ENCODE data around the gene ADAMTS7.
A peak's percentile ranks its signal among the peaks of the same experiment; 100 is the strongest.
"Not testable (repeated sequence)": the region's sequence is repeated elsewhere in the genome, so short reads cannot be mapped to it uniquely, and the experiment has no call there.

ADAMTS7 gene

DNA sequence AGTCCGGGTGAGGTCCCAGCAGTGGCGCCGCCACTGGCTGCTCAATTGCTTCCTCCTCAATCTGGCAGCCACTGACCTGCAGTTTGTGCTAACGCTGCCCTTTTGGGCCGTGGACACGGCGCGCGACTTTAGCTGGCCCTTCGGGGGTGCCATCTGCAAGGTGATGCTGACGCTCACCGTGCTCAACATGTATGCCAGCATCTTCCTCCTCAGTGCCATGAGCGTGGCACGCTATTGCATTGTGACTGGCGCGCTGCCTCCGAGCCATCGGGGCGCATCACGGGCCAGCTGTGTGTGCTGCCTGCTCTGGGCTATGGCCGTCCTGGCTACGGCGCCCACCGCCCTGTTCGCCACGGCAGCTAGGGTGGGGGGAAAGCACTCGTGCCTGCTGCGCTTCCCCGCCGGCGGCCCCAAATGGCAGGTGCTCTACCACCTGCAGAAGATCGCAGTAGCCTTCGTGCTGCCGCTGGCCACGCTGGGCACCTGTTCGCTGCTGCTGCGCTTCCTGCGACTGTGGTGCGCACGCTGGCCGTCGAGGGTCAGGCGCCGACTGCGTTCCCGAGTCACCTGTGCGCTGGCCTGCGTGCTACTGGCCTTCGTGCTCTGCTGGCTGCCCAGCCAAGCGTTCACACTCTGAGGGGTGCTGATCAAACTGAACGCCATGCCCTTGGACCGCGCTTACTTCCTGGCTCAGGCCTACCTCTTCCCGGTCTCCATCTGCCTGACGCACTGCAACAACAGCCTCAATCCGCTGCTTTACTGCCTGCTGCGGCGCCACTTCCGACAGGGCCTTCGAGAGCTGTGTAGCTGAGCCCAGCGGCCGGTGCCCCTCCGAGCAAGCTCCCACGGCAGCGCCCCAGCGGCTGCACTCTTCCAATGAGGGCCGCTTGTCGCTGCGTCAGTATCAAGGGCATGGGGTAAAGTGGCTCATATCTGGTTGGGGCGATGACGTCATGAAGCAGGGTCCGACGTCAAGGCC, 20.3 kb upstream of the ADAMTS7 start:
- no peak for DNase-seq (ENCODE audit: low read depth in 2 of 2)

DNA sequence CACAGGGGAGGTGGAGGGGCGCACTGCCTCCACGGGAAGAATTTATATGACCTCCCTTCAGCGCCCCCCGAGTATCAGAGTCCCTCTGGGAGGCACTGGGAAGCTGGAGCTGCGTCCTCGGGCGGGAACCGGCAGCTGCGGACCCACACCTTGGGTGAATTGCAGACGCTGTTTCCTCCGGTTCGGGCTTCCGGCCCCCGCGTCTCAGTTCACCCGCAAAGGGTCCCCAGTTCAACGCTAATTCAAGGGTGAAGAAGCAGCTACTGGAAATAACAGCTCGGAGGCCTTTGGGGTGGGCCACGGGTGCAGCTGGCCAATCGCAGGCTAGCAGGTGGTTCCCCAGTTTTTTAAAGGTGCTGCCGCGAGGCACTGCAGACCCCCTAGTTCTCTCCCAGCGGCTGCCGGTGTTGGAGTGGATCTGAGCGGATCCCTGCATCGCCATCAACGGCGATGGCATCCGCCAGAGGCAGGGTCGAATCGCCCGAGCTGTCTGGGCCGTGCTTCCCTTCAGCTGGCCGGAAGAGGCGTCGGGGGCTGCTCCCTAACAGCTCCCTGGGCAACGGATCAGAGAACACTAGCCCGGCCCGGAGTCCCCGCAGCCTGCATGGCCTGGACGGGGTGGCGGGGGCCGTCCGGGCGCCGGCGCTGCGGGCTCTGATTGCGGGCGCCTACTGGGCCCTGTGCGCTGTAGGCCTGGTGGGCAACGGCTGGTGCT, 19.4 kb upstream of the ADAMTS7 start:
- DNase-seq (ENCODE audit: low read depth in 2 of 2) = no peak

DNA sequence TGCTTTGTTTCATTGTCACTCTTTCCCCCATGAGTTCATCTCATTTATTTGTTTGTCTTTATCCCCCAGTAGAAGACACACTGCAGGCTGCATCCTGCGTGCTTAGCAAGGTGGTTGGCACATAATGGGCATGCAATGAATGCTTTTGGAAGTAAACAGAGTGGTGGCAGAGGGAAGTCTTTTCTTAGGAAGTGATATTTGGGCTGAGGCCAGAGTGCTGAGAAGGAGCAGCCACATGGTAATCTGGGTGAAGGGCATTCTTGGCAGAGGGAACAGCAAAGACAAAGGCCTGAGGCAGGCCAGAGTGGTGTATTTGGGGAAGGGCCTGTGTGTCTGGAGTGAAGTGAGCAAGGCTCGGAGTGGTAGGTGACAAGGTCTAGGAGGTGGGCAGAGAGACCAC, 17.7 kb upstream of the ADAMTS7 start:
- no peak for DNase-seq (ENCODE audit: low read depth in 2 of 2)

DNA sequence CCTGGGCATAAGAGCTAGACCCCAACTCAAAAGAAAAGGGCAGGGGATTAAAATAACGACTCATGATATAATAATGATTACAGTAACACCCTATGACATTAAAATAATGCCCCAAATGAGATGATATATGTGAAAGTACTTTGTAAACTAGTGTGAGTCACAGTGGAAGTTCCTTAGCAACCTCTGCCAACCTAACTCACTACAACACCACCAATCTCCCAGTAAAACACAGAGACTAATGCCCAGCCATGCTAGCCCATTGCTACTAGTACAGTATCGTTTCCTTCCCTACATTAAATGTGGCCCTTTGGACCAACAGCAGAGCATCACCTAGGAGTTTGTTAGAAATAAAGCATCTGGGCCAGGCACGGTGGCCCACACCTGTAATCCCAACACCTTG, 11.2 kb upstream of the ADAMTS7 start:
- no peak for DNase-seq (ENCODE audit: low read depth in 2 of 2)

DNA sequence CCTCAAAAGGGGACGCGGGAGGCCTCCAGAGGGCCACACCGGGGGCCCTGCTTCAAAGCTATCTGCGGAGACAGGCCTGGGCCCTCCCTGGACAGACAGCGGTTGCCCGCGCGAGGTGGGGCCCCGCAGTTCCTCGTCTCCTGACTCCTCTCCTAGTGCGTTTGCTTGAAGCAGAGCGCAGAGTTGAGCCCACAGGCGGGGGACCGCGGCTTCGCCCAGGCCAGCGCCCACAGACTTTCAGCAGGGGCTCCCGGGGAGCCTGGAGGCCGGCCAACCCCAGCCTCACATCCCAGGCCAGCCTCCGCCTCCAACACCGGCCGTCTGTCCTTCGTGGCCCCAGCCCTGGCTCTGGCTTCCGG, 540 bp upstream of the ADAMTS7 start:
- no peak for DNase-seq (ENCODE audit: low read depth in 2 of 2)

DNA sequence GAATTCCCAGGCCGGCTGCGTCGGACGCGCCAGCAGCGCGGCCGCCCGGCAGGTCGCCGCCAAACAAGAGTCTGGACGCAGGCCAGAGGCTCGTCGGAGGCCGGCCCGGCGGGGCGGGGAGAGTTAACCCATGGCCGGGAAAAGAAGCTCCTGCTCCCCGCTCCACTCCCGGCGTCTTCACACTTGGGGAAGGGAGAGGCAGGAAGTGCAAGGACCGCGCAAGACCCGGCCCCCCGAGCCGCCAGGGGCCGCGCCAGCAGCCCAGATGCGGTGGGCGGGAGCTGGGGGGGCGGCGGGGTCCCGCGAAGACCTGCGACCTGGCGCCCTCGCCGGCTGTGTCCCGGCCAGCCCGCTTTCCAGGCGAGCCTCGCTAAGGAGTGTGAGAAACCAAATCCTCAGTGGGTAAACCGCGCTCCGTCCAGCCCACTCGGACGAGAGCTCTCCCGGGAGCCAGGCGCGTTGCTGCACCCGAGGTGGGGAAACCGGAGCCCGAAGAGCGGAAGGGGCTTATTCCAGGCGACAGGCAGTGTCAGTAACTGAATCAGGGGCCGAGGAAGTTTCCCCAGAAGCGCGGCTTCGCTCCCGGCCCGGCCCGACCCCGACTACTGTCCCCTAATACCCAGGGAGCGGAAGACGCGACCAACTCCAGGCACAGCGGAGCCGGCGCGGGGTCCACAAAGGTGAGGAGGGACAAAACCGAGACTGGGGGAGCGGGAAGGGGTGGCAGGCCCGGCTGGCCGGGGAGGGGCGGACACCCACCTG, 721 bp downstream of the ADAMTS7 start:
- DNase-seq (ENCODE audit: low read depth in 2 of 2) = no peak

DNA sequence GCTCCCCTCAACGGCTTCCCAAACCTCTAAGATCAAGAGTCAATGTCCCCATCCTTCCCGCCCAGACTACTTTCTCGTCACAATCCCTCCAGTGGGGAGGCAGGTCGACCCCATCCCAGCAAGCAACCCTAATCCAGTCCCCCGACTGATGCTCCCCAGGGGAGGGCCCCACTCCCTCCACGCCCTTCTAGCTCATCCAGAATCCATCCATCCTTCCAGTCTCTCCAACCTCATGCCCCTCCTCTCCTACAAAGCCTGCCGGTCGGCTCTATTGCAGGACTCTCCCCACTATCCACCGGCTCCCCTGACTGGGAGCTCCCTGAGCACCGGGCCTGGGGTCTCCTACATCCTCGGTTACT, 1.3 kb downstream of the ADAMTS7 start:
- DNase-seq (ENCODE audit: low read depth in 2 of 2) = no peak

DNA sequence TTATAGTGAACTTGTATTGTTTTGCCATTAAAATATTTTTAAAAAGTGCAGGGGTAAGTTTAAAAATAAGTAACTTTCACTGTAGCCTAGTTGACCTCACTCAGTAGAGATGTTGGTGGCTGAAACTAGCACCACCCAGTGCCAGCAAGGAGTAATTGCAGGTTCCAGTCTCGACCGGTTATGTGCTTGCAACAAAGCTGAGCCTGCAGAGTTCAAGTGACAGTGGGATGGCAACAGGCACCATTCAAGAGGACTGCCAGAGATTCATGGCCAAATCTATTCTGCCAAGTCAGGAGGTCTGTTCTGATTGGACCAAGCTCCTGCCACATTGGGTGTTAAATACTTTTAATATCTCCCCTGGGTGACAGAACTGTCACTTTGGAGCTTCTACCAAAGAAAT, 2.7 kb downstream of the ADAMTS7 start:
- no peak for DNase-seq (ENCODE audit: low read depth in 2 of 2)

DNA sequence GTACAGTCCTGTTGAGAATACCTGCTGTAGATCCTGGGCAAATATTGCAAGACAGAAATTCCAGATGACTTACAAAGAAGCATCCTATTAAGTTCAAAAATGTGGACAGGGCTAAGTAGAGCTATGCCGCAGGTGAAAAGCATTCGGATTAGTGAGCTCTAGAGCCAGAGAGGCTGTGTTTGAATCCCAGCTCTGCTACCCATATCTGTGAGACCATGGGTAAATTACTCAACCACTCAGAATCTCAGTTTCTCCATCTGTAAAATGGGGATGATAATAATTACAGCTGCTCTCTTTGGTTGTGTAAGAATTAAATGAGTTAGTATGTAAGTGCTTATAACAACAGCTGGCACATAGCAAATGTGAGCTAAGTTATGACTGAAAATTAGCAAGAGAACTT, 3.9 kb downstream of the ADAMTS7 start:
- no peak for DNase-seq (ENCODE audit: low read depth in 2 of 2)

DNA sequence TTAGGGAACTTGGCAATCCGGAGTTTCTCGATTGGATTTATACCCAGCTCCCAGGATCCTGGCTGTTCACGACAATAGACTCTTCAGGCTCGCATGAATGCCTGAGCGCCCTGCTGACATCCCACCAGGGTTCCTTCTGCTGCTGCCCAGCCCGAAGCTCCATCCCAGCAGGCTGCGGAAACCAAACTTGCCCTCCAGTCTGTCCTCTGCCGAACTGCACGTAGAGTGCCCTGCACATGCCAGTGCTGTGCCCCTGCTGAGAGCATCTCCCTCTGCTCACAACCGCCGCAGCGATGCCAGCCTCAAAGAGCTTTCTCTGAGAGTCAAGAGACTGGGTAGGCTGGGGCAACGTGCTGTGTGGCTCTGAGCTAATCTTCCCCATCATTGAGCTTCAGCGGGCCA, 6.9 kb downstream of the ADAMTS7 start:
- no peak for DNase-seq (ENCODE audit: low read depth in 2 of 2)

DNA sequence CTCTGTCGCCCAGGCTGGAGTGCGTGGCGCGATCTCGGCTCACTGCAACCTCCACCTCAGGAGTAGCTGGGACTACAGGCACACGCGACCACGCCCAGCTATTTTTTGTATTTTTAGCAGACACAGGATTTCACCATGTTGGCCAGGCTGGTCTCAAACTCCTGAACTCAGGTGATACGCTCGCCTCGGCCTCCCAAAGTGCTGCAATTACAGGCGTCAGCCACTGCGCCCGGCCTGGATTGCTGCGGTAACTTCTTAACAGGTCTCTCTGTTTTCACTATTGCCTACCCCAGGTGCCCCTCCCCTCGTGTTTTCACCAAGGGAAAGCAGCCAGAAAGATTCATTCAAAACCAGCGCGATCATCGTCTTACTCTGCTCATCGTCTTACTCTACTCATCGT, 10.5 kb downstream of the ADAMTS7 start:
- DNase-seq (ENCODE audit: low read depth in 2 of 2) = no peak

DNA sequence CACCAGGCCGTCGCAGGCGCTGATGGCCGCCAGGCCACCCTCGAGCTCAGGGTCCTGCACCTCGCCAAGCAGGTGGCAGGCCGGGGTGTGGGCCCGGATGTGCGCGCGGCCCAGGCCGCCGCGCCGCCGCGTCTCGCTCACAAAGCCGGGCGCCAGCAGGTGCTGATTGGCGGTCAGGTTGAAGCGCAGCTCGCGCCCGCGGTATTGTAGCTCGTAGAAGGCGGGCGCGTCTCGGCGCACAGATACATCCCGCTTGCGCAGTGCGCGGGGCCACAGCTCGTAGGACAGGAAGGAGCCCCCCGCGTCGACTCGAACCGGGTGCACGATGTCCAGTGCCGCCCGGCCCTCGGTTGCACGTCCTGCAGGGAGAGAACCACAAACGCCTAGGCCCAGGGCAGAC, 11.1 kb downstream of the ADAMTS7 start:
- DNase-seq (ENCODE audit: low read depth in 2 of 2) = no peak

DNA sequence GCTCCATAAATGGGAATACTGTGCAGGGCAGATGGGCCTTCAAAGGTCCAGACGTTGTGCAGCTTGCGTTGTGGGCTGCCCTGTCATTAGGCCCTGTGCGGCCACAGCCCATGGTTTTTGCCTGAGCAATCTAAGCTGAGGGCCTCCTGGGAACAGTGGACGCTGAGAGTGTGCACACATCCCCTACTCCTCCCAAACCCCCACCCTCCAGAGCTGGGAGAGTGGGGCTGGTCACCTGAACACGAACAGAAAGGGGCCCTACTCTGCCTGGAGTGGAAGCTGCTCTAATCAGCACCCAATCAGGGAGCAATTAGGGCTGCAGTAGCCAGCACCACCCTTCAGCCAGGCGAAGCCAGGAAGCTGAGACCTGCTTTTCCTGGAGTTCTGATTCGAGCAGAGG, 12.2 kb downstream of the ADAMTS7 start:
- not testable (repeated sequence) for DNase-seq (ENCODE audit: low read depth in 2 of 2)

DNA sequence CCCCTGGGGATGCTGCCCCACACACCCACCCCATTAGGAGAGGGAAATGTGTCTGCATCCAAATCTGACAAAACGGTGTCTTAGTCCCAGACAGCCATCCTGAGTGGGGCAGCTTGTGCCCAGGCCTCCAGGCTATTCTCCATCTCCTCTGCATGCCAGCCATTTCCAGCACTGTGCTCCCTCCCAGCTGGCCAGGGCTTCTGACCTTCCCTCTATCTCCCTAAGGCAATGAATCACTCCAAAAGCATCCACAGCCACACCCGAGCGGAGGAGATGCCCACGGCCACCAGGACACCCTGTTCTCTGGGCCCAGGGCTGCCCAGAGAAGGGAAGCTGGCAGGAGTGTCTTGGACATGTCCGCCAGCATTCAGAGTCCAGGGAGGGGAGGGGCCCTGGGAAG, 12.9 kb downstream of the ADAMTS7 start:
- not testable (repeated sequence) for DNase-seq (ENCODE audit: low read depth in 2 of 2)

DNA sequence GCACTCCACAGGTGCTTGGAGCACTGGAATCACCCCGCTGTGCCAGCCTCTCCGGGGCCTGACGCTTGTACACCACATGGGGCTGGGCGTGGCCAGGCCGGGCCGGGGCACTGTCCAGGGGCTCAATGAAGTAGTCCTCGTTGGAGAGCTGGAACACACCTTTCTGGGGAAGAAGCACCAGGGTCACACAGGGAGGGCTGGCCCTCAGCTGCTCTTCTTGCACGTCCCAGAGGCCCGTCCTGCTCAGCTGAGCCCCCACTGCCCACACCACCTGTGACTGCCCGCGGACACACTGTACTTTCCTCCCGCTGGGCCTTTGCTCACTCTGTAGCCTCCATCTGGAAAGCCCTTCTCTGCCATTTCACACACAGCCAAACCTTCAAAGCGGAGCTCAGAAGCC, 13.3 kb downstream of the ADAMTS7 start:
- no peak for DNase-seq (ENCODE audit: low read depth in 2 of 2)

DNA sequence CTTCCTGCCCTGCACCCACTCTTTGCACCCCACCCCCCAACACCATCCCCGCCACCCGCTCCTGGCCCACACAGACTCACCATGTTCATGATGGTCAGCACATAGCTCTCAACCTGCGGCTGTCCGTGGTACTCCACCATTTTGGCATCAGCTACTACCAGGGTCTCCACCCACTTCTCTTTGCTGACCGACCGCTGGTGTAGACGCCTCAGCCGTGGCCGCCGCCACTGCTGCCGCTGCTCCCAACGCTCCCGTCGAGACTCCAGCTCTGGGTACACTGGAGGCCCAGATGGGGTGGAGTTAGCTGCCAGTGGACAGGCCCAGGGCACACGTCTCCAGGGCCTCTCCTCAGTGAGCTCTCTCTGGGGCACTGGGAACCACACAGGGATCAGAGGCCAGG, 14.8 kb downstream of the ADAMTS7 start:
- DNase-seq (ENCODE audit: low read depth in 2 of 2) = no peak

DNA sequence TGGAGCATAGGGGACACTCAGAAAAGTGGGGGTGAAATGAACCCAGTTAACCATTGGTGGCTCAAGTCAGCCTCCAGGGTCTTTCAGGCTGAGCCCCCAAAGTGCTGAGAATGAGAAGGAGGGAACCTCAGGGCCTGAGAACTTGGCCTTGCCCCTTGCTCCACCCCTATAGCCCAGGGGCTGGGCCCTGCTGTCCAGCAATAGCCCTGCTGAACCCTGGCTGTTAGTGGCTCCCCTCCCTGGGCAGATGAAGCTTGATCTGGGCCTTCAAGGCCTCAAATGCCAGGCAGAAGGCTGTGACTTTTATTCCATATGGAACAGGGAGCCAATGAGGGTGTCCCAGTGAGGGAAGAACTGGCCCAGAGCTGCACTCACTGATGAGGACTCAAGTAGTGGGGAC, 16.2 kb downstream of the ADAMTS7 start:
- DNase-seq (ENCODE audit: low read depth in 2 of 2) = no peak

DNA sequence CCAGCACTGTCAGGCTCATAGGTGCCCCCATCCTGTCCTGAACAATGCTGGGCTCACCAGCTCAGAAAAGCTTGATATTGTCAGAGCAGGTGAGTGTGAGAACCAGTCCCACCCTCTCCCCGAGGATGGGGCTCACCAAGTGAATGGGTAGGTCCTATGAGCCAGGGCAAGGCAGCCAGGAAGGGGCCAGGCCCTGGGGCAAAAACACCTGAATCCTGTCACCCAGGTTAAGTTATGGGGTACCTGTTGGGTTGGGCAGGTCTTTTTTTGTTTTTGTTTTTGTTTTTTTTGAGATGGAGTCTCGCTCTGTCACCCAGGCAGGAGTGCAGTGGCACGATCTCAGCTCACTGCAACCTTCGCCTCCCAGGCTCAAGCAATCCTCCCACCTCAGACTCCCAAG, 16.8 kb downstream of the ADAMTS7 start:
- not testable (repeated sequence) for DNase-seq (ENCODE audit: low read depth in 2 of 2)

DNA sequence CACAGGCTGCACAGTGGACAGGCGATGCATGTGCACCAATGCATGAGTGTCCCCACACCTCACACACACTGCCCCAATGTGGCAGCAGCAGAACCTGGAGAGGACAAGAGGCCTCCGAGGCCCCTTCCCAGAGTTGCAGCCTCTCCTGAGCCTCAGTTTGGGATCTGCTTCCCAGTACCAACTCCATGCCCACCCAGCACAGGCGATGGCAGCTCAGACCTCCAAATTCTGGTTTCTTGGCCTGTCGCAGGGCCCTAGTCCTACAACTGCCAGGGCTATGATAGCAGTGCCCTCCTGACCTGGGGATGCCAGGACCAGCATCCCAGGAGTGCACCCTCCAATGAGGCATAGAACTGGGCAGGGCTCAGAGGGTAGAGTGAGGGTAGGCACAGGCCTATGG, 19.9 kb downstream of the ADAMTS7 start:
- no peak for DNase-seq (ENCODE audit: low read depth in 2 of 2)

DNA sequence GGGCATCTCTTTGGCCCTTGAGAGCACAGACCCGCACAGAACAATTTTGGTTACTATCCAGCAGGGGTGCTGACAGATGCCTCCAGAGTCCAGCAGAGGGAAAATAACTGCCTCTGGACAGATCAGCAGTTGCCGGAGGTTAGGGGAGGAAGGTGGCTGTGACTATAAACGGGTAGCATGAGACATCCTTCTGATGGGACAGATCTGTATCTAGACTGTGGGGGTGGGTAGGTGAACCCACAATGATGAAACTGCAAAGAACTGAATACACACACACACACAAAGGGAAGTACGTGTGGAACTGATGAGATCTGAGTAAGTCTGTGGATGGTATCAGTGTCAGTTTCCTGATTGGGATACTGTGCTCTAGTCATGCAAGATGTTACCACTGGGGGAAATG, 21.2 kb downstream of the ADAMTS7 start:
- DNase-seq (ENCODE audit: low read depth in 2 of 2) = peak in 1 of 2 donors; percentile 17

DNA sequence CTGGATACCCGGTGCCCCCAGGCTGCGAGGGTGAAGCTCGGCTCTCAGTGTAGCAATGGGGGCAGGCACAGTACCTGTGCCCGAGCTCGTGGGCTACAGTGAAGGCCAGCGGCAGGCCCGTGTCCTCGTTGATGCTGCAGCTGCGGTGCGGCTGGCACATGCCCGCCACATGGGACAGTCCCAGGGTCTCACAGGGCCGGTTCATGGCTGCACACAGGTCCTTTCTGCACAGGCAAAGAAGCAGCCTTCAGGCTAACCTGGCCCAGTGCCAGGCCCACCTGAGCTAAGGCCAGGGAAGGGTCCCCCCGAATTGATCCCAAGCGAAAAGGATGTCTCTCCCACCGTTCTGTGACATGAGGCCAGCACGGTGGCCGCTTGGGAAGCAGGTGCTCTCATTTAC, 21.6 kb downstream of the ADAMTS7 start:
- DNase-seq (ENCODE audit: low read depth in 2 of 2) = no peak

DNA sequence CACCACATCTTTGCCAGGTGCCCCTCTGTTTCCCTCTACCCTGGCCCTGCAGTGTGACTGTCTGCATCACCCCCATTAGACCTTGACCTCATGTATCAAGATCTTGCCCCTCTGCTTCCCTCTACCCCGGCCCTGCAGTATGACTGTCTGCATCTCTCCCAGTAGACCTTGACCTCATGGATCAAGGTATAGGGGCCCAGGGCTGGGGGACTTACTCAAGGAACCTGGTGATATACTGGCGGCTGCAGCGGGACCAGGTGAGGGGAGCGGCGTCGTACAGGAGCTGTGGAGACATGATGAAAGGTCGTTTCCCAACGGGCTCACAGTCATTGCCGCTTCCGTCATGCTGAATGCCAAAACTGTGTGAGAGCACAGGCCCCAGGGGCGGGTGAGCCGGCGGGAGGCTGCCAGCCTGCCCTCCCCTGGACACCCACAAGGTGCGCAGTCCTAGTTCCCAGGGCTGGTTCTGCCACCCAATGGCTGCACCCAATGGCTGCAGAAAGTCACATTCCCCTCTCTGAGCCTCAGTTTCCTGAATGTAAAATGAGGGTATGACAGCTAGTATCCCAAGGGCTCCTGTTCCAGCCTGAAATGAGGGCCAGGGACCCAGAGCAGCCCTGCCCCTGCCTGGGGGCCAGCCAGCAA, 23.1 kb downstream of the ADAMTS7 start:
- DNase-seq (ENCODE audit: low read depth in 2 of 2) = no peak
